Measurements from ENCODE around the gene RPL39.
"Not testable (repeated sequence)": the region's sequence is repeated elsewhere in the genome, so short reads cannot be mapped to it uniquely, and the experiment has no call there.

RPL39 gene

GRCh38 chrX:119790977-119791436 is 423 bp downstream of the RPL39 start:
- Mint-ChIP-seq H3K27ac (peak overlapping the region; percentile 99), H3K4me1 (peaks cover 22% of the 10 kb centered on the region), H3K9me3 (peaks cover 41% of the 10 kb centered on the region), H3K4me3 (peak overlapping the region; percentile 93), H3K27me3 (ENCODE audit: low read depth, poor library complexity) (no peaks in the 10 kb centered on the region), H3K36me3 (ENCODE audit: low read depth) (peaks cover 31% of the 10 kb centered on the region)
- no peak for TF ChIP-seq CTCF (IDR thresholded peaks at IDR 0.05)
- peak; percentile 45 for DNase-seq

GRCh38 chrX:119784747-119785446 is 6.5 kb downstream of the RPL39 start:
- no peak overlapping the region for H3K27ac Mint-ChIP-seq
- H3K4me3 Mint-ChIP-seq = no peak overlapping the region
- TF ChIP-seq CTCF (IDR thresholded peaks at IDR 0.05) = peak; percentile 29

GRCh38 chrX:119783026-119783425 is 8.4 kb downstream of the RPL39 start:
- H3K4me1 Mint-ChIP-seq = peaks cover 5% of the 10 kb centered on the region

More at GRCh38 chrX:119784747-119785446, 6.5 kb downstream of the RPL39 start:
- Mint-ChIP-seq H3K4me1 (peaks cover 19% of the 10 kb centered on the region), H3K27me3 (ENCODE audit: low read depth, poor library complexity) (no peaks in the 10 kb centered on the region), H3K9me3 (peaks cover 44% of the 10 kb centered on the region), H3K36me3 (ENCODE audit: low read depth) (peaks cover 60% of the 10 kb centered on the region)
- DNase-seq = peak; percentile 27

GRCh38 chrX:119778829-119779228 is 12.6 kb downstream of the RPL39 start:
- Mint-ChIP-seq H3K36me3 (ENCODE audit: low read depth) (peaks cover 25% of the 10 kb centered on the region), H3K4me1 (no peaks in the 10 kb centered on the region), H3K4me3 (no peak overlapping the region), H3K9me3 (peaks cover 39% of the 10 kb centered on the region), H3K27me3 (ENCODE audit: low read depth, poor library complexity) (no peaks in the 10 kb centered on the region), H3K27ac (peak overlapping the region; percentile 83)
- no peak for TF ChIP-seq CTCF (IDR thresholded peaks at IDR 0.05)
- DNase-seq = no peak

More at GRCh38 chrX:119783026-119783425, 8.4 kb downstream of the RPL39 start:
- no peak for TF ChIP-seq CTCF (IDR thresholded peaks at IDR 0.05)
- Mint-ChIP-seq H3K9me3 (peaks cover 42% of the 10 kb centered on the region), H3K36me3 (ENCODE audit: low read depth) (peaks cover 45% of the 10 kb centered on the region), H3K27ac (no peak overlapping the region), H3K4me3 (no peak overlapping the region), H3K27me3 (ENCODE audit: low read depth, poor library complexity) (no peaks in the 10 kb centered on the region)
- DNase-seq = no peak

GRCh38 chrX:119775517-119776238 is 15.8 kb downstream of the RPL39 start:
- no peak for TF ChIP-seq CTCF (IDR thresholded peaks at IDR 0.05)
- no peak overlapping the region for H3K4me3 Mint-ChIP-seq
- H3K27ac Mint-ChIP-seq = peak overlapping the region; percentile 57
- H3K4me1 Mint-ChIP-seq = no peaks in the 10 kb centered on the region
- H3K36me3 Mint-ChIP-seq (ENCODE audit: low read depth) = peaks cover 12% of the 10 kb centered on the region
- H3K9me3 Mint-ChIP-seq = peaks cover 46% of the 10 kb centered on the region
- no peak for DNase-seq
- peaks cover 6% of the 10 kb centered on the region for H3K27me3 Mint-ChIP-seq (ENCODE audit: low read depth, poor library complexity)

GRCh38 chrX:119769388-119769787 is 22.0 kb downstream of the RPL39 start:
- Mint-ChIP-seq H3K36me3 (ENCODE audit: low read depth) (peaks cover 25% of the 10 kb centered on the region), H3K9me3 (peaks cover 56% of the 10 kb centered on the region), H3K27me3 (ENCODE audit: low read depth, poor library complexity) (peaks cover 12% of the 10 kb centered on the region)
- not testable (repeated sequence) for DNase-seq, H3K4me3 Mint-ChIP-seq, H3K27ac Mint-ChIP-seq, H3K4me1 Mint-ChIP-seq

- H3K36me3 Mint-ChIP-seq (ENCODE audit: low read depth) = peaks cover 25% of the 10 kb centered on the region
- not testable (repeated sequence) for H3K4me1 Mint-ChIP-seq; H3K27me3 Mint-ChIP-seq (ENCODE audit: low read depth, poor library complexity); DNase-seq; H3K27ac Mint-ChIP-seq; H3K4me3 Mint-ChIP-seq
- H3K9me3 Mint-ChIP-seq = peaks cover 61% of the 10 kb centered on the region
These were observed 23.0 kb downstream of the RPL39 start for GRCh38 chrX:119768436-119768835.
